Measurements from ENCODE around the gene PLIN3.
"Not testable (repeated sequence)": the region's sequence is repeated elsewhere in the genome, so short reads cannot be mapped to it uniquely, and the experiment has no call there.

The PLIN3 gene

DNA sequence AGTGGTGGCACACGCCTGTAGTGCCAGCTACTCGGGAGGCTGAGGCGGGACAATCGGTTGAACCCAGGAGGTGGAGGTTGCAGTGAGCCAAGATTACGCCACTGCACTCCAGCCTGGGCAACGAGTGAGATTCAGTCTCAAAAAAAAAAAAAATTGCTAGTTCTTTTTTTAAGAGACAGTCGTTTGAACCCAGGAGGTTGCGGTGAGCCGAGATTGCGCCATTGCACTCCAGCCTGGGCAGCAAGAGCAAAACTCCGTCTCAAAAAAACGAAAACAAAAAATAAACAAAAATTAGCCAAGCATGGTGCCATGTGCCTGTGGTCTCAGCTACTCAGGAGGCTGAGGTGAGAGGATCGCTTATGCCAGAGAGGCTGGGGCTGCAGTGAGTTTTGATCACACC lies 33.4 kb upstream of the PLIN3 start:
- H3K4me3 ChIP-seq (ENCODE audit: low read depth, low read length); H3K4me1 ChIP-seq (ENCODE audit: control insufficient read depth, insufficient read depth, low read length); POLR2A ChIA-PET; H3K36me3 ChIP-seq (ENCODE audit: control insufficient read depth in 2 of 2, insufficient read depth in 1 of 2, low read length in 2 of 2); H3K27ac ChIP-seq (ENCODE audit: extremely low read depth, low read depth, low read length); CTCF ChIA-PET; H3K9me3 ChIP-seq (ENCODE audit: control insufficient read depth, insufficient read depth, low read depth, low read length): not testable (repeated sequence)

DNA sequence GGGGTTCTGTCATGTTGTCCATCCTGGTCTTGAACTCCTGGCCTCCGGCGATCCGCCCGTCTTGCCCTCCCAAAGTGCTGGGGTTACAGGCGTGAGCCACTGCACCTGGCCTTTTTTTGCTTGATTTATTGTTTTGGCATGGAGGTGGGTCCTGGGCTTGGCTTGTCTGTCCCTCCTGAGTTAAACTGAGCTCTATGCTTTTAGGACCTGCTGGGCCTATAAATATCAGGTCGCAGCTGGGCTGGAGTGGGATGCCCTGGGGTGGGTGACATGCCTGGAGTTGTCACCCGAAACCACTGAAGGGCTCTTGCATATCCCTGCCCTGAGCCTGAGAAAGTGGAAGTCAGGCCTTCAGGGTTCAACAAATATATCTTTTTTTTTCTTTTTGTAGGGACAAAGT lies 29.7 kb upstream of the PLIN3 start:
- Histone ChIP-seq H3K9me3 (ENCODE audit: control insufficient read depth, insufficient read depth, low read depth, low read length) (no peaks in the 10 kb centered on the region), H3K4me1 (ENCODE audit: control insufficient read depth, insufficient read depth, low read length) (no peaks in the 10 kb centered on the region), H3K27ac (ENCODE audit: extremely low read depth, low read depth, low read length) (no peak overlapping the region), H3K36me3 (ENCODE audit: control insufficient read depth in 2 of 2, insufficient read depth in 1 of 2, low read length in 2 of 2) (no peaks in the 10 kb centered on the region), H3K4me3 (ENCODE audit: low read depth, low read length) (no peak overlapping the region)
- TF ChIP-seq WT1 (tag by site-specific recombination; IDR thresholded peaks at IDR 0.05) (no peak), ZNF362 (tag by site-specific recombination; IDR thresholded peaks at IDR 0.05) (no peak), ZFHX2 (tag by site-specific recombination; conservative IDR thresholded peaks at IDR 0.05) (no peak), SP3 (tag by site-specific recombination; IDR thresholded peaks at IDR 0.05) (no peak), ZBTB8A (tag by site-specific recombination; IDR thresholded peaks at IDR 0.05) (peak; percentile 50), ZIC2 (tag by site-specific recombination; IDR thresholded peaks at IDR 0.05) (peak; percentile 54)
- TF ChIP-seq, protein P1, sequence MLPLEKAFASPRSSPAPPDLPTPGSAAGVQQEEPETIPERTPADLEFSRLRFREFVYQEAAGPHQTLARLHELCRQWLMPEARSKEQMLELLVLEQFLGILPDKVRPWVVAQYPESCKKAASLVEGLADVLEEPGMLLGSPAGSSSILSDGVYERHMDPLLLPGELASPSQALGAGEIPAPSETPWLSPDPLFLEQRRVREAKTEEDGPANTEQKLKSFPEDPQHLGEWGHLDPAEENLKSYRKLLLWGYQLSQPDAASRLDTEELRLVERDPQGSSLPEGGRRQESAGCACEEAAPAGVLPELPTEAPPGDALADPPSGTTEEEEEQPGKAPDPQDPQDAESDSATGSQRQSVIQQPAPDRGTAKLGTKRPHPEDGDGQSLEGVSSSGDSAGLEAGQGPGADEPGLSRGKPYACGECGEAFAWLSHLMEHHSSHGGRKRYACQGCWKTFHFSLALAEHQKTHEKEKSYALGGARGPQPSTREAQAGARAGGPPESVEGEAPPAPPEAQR (tag by site-specific recombination; IDR thresholded peaks at IDR 0.05), result no peak
- ChIA-PET CTCF (interaction anchor here (1.3 to 1.6 kb wide), 2 partner anchors 14 to 134 kb away, joined by 3 read pairs; no protein-coding TSS in a partner anchor), POLR2A (no interaction called here)

GRCh38 chr19:4896372-4896771 lies 28.9 kb upstream of the PLIN3 start:
- POLR2A ChIA-PET, result no interaction called here
- no peak overlapping the region for H3K27ac ChIP-seq (ENCODE audit: extremely low read depth, low read depth, low read length)
- no peak overlapping the region for H3K4me3 ChIP-seq (ENCODE audit: low read depth, low read length)
- no peaks in the 10 kb centered on the region for H3K9me3 ChIP-seq (ENCODE audit: control insufficient read depth, insufficient read depth, low read depth, low read length)
- H3K4me1 ChIP-seq (ENCODE audit: control insufficient read depth, insufficient read depth, low read length), result no peaks in the 10 kb centered on the region
- no peaks in the 10 kb centered on the region for H3K36me3 ChIP-seq (ENCODE audit: control insufficient read depth in 2 of 2, insufficient read depth in 1 of 2, low read length in 2 of 2)
- TF ChIP-seq BCL6B (tag by site-specific recombination; IDR thresholded peaks at IDR 0.05) (no peak), SP2 (tag by site-specific recombination; IDR thresholded peaks at IDR 0.05) (no peak), ATF2 (tag by site-specific recombination; IDR thresholded peaks at IDR 0.05; ENCODE audit: low read depth) (no peak), GLIS1 (tag by site-specific recombination; IDR thresholded peaks at IDR 0.05) (peak; percentile 17; the same call in 1 of the 2 replicates), PRDM1 (tag by site-specific recombination; IDR thresholded peaks at IDR 0.05) (0 out of 2 replicates have a peak, but pooled peaks have one; percentile 37)
- CTCF ChIA-PET, result interaction anchor here (0.6 to 1.3 kb wide), 5 partner anchors 15 to 235 kb away, joined by 3 to 4 read pairs (median 3); no protein-coding TSS in a partner anchor

DNA sequence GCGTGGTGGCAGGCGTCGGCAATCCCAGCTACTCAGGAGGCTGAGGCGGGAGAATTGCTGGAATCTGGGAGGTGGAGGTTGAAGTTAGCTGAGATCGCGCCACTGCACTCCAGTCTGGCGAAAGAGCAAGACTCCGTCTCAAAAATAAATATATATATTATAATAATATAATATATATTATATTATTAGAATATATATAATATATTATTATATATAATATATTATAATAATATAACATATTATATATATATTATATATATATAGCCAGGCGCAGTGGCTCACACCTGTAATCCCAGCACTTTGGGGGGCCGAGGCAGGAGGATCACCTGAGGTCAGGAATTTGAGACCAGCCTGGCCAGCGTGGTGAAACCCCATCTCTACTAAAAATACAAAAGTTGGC lies 25.5 kb upstream of the PLIN3 start:
- POLR2A ChIA-PET; H3K4me1 ChIP-seq (ENCODE audit: control insufficient read depth, insufficient read depth, low read length); H3K4me3 ChIP-seq (ENCODE audit: low read depth, low read length); H3K9me3 ChIP-seq (ENCODE audit: control insufficient read depth, insufficient read depth, low read depth, low read length); H3K27ac ChIP-seq (ENCODE audit: extremely low read depth, low read depth, low read length); H3K36me3 ChIP-seq (ENCODE audit: control insufficient read depth in 2 of 2, insufficient read depth in 1 of 2, low read length in 2 of 2): not testable (repeated sequence)
- CTCF ChIA-PET, result interaction anchor here (1.1 kb wide), 1 partner anchor 47 kb away, joined by 4 read pairs; no protein-coding TSS in a partner anchor
